ENCODE measurements around the gene AGPAT3. TPM values are rescaled to one million over a fixed set of nuclear protein-coding genes. Genes with fewer than 3 reads are reported as not detected.

The AGPAT3 gene
- total and polyA plus RNA-seq, 2 donors (not counting 3 experiments of a cell fraction or from before 2014, with no cell fraction given): 39.9 to 76.7 TPM

- H3K36me3 ChIP-seq (ENCODE audit: control insufficient read depth in 2 of 2, extremely low read depth in 1 of 2, insufficient read depth in 2 of 2, low read length in 2 of 2): no peaks in the 10 kb centered on the region
- CTCF ChIA-PET: no interaction called here
- dilution Hi-C loops (cut with MboI; ENCODE audit: extremely low pct_ligation_motif_present, low sequenced_read_pairs): no loop called here
- no peak overlapping the region for H3K9ac ChIP-seq (replicated peaks; ENCODE audit: extremely low read depth, insufficient read depth, low read length)
- H3K27ac ChIP-seq (ENCODE audit: insufficient read depth, low read depth, low read length): no peak overlapping the region
- H2AFZ ChIP-seq (ENCODE audit: low read depth, low read length): no peak overlapping the region
- no peaks in the 10 kb centered on the region for H3K9me1 ChIP-seq (replicated peaks; ENCODE audit: control insufficient read depth, extremely low read depth, insufficient read depth, low read length)
- FAIRE-seq (no peak), DNase-seq (ENCODE audit: low read depth, low spot score) (no peak)
- no peaks in the 10 kb centered on the region for H3K27me3 ChIP-seq (ENCODE audit: control insufficient read depth in 2 of 2, insufficient read depth in 2 of 2, low read length in 2 of 2)
- H3K4me2 ChIP-seq (ENCODE audit: insufficient read depth, low read length): no peak overlapping the region
- no peaks in the 10 kb centered on the region for H3K79me2 ChIP-seq (ENCODE audit: control insufficient read depth, insufficient read depth, low read length)
- H3K4me1 ChIP-seq (ENCODE audit: control insufficient read depth, extremely low read depth, insufficient read depth, low read length): no peaks in the 10 kb centered on the region
- no TSS peak for BruUV-seq (replicated peaks)
- H3K9me3 ChIP-seq (replicated peaks; ENCODE audit: control insufficient read depth, insufficient read depth, low read length): no peaks in the 10 kb centered on the region
- TF ChIP-seq, protein P1, sequence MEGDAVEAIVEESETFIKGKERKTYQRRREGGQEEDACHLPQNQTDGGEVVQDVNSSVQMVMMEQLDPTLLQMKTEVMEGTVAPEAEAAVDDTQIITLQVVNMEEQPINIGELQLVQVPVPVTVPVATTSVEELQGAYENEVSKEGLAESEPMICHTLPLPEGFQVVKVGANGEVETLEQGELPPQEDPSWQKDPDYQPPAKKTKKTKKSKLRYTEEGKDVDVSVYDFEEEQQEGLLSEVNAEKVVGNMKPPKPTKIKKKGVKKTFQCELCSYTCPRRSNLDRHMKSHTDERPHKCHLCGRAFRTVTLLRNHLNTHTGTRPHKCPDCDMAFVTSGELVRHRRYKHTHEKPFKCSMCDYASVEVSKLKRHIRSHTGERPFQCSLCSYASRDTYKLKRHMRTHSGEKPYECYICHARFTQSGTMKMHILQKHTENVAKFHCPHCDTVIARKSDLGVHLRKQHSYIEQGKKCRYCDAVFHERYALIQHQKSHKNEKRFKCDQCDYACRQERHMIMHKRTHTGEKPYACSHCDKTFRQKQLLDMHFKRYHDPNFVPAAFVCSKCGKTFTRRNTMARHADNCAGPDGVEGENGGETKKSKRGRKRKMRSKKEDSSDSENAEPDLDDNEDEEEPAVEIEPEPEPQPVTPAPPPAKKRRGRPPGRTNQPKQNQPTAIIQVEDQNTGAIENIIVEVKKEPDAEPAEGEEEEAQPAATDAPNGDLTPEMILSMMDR (IDR thresholded peaks at IDR 0.05; ENCODE audit: extremely low read depth in 1 of 2, insufficient read depth in 1 of 2, low read depth in 1 of 2, low read length in 2 of 2): no peak
- TF ChIP-seq GATA2 (IDR thresholded peaks at IDR 0.05; ENCODE audit: insufficient read depth, insufficient read length, low read depth, low read length): no peak
- TF ChIP-seq FOS (IDR thresholded peaks at IDR 0.05; ENCODE audit: borderline replicate concordance, insufficient read depth, low read length): no peak
- no peak for TF ChIP-seq EZH2 (IDR thresholded peaks at IDR 0.05; ENCODE audit: borderline replicate concordance, low read depth, low read length, severe bottlenecking)
- TF ChIP-seq, protein P2, sequence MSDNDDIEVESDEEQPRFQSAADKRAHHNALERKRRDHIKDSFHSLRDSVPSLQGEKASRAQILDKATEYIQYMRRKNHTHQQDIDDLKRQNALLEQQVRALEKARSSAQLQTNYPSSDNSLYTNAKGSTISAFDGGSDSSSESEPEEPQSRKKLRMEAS (IDR thresholded peaks at IDR 0.05; ENCODE audit: insufficient read depth, insufficient read length): no peak
- no peak for TF ChIP-seq POLR2AphosphoS5 (IDR thresholded peaks at IDR 0.05; ENCODE audit: insufficient read depth, low read depth, low read length)
- TF ChIP-seq JUN (IDR thresholded peaks at IDR 0.05; ENCODE audit: borderline replicate concordance, insufficient read depth, insufficient read length, low read depth): no peak
- TF ChIP-seq POLR2A (IDR thresholded peaks at IDR 0.05; ENCODE audit: low read depth, low read length): no peak
- TF ChIP-seq MYC (IDR thresholded peaks at IDR 0.05; ENCODE audit: low read depth, low read length): no peak
- POLR2A ChIA-PET: no interaction called here
- H4K20me1 ChIP-seq (replicated peaks; ENCODE audit: control insufficient read depth, extremely low read depth, insufficient read depth, low read length): no peaks in the 10 kb centered on the region
- intact Hi-C loops (cut with micrococcal nuclease): no loop called here
- H3K4me3 ChIP-seq (replicated peaks in 1 of 3; ENCODE audit: insufficient read depth in 1 of 3, low read depth in 1 of 3, low read length in 3 of 3): no peak overlapping the region
These were observed 128.5 kb downstream of the AGPAT3 start for GRCh38 chr21:43993420-43993934.
